Glomerular visceral epithelial cell (primary cell): Measurements from ENCODE around the gene MPL.
A peak's percentile ranks its signal among the peaks of the same experiment; 100 is the strongest.
"Not testable (repeated sequence)": the region's sequence is repeated elsewhere in the genome, so short reads cannot be mapped to it uniquely, and the experiment has no call there.

Experiments
- DNase-seq: peaks from one replicate; pipeline ENCODE4 v3.0.0-alpha.2; 2016; ENCODE audit errors: extremely low spot score

The MPL gene

DNA sequence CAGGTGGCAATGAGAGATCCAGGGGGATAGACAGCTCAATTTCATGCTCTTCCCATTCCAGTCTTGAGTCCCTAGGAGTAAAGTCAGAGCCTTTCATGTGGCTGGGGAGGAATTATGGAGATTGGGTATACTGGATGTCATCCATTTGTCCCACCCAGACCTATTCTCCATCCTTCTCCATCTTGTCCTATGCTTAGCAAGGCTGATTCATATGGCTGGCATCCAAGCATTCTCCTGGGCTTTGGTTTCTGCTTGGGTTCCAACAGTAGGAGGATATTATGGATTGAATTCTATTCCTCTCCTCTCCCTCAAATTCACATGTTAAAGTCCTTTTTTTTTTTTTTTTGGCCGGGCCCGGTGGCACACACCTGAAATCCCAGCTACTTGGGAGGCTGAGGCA is 17.3 kb downstream of the MPL start:
- DNase-seq = no peak

DNA sequence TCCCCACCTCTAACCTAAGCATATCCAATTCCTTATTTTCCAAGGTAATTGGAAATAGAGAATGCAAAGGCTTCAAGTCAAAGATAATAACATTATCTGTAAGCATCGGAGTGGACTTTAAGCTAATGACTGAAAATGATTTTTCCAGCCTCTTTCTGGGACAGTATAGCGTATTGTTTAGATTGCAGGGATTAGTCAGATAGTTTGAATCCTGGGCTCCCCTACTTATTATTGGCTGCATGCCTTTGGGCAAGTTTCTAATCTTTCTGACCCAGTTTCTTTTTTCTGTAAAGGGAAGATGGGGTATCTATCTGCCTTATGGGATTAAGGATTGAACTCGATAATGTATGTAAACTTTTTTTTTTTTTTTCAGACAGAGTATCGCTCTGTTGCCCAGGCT is 19.6 kb downstream of the MPL start:
- DNase-seq = no peak

DNA sequence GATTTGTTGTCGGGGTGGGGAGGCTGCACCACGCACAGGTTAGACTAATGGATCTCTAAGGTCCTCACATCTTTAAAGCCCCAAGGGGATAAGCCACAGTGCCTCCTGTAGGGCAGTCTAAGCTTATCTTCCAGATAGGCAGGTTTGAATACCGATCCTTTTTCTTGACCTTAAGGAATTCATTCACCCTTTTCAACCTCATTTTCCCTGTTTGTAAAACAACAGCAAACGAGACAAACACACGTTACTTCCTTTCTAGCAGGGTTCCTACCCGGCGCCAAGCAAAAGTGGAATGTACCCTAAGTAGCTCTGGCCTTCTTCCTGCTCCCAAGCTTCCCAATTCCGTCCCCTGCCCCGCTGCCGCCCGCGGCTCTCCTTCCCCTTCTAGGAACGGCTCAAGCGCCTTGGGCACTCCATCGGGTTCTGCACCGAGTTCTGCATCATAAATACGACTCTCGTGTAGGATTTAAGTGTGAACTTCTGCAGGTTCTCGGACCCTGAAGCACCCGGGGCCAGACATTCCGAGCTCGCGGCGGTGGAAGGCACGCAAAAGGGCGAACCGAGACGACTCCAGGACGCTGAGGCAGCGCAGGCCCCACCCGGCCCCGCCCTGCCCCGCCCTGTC is 20.6 kb downstream of the MPL start:
- peak; percentile 38 for DNase-seq

DNA sequence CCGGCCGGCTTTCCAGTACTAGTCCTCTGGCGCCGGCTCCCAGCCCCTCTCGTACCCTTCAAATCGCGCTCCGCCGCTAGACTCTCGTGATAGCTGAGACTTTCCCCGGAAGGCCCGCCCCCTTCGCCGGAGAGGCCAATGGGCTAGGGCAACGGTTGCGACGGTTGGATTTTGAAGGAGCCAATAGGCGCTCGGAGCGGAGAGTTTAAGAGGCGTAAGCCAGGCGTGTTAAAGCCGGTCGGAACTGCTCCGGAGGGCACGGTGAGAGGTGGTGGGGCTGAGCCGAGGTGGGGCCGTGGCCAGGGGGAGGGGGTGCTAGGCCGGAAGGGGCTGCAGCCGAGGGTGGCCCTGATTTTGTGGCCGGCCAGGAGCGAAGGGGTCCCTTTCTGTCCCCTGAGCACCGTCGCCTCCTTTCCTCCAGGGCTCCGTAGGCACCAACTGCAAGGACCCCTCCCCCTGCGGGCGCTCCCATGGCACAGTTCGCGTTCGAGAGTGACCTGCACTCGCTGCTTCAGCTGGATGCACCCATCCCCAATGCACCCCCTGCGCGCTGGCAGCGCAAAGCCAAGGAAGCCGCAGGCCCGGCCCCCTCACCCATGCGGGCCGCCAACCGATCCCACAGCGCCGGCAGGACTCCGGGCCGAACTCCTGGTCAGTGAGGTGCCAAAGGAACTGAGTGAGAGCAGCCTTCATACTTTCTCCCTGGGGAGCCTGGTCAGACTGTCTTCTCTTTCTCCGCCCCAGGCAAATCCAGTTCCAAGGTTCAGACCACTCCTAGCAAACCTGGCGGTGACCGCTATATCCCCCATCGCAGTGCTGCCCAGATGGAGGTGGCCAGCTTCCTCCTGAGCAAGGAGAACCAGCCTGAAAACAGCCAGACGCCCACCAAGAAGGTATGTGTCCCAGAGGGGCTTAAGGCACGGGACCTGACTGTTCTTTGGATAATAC is 21.4 kb downstream of the MPL start, which contains the start of gene CDC20:
Gene CDC20, plus strand, starts transcription at position 236 of the 948 bp plus-strand sequence. Its CDS starts 235 bp downstream, at position 471.
- peak; percentile 98 for DNase-seq

DNA sequence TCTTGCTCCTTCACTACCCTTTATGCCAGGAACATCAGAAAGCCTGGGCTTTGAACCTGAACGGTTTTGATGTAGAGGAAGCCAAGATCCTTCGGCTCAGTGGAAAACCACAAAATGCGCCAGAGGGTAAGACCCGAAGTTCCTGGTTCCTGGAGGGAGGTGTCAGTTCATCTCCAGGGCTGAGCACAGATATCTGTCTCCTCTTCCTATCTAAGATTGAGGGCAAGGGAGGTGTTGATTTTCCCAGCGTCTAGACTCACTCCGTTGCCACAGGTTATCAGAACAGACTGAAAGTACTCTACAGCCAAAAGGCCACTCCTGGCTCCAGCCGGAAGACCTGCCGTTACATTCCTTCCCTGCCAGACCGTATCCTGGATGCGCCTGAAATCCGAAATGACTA is 22.1 kb downstream of the MPL start:
- DNase-seq = peak; percentile 62

DNA sequence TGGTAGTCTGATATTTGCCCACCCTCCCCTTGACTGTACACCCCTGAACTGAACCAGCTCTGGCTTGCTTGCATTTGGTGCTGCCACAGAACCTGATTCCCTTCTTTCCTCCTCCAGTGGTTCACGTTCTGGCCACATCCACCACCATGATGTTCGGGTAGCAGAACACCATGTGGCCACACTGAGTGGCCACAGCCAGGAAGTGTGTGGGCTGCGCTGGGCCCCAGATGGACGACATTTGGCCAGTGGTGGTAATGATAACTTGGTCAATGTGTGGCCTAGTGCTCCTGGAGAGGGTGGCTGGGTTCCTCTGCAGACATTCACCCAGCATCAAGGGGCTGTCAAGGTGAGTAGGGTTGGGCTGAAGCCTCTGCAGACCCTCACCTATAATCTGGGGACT is 23.0 kb downstream of the MPL start:
- DNase-seq = no peak

DNA sequence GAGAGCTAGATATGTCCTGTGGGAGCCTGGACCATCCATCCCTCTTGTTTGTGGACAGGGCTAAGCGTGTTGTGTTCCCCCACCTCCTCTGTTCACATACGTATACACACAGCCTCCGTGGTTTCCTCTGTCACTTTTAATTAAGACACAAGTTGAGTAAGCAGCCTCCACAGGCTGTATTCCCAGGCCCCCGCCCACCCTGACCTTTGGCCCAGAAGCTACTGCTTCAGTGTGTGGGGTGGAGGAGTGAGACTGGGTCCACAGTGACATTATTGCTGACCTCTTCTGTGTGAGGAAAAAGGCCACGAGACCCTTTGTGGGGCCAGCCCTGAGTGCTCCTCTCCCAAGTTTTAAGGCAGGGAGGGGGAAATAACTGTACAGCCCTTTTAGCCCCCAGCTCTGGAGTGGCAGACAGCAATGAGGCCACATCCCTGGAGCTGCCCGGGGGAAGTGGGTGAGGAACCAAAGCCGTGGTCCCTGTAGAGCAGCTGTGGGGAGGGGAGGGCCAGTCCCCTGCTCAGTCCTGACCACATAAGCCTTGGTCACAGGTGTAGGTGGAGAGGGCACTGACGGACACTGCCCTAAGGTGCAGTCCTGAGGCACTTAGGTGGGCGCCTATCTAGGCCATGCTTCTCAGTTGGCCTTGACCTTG is 25.8 kb downstream of the MPL start:
- no peak for DNase-seq

DNA sequence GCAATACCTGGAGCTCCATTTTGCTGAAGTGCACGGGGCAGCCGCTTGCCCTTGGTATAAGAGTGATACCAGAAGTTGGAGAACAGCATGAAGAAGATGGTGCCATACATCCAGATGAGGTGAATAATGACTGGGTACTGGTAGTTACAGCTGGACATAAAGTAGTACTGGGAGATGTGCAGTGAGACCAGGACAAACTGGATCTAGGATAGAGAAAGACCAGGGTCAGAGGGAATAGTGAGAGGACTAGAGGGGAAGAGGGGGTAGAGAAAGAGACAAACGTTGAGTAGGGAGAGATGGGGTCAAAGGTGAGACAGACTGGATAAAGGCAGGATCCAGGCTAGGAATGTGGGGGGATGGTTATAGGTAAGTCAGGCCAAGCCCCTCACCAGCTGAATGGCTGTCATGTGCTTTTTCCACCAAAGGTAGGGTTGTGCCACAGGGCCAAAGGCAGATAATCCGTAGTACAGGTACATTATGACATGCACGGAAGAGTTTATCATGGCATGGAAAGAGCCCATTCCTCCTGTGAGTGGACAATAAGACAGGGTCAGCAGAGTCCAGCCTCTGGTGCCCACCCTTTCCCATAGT is 26.4 kb downstream of the MPL start:
- DNase-seq = no peak

DNA sequence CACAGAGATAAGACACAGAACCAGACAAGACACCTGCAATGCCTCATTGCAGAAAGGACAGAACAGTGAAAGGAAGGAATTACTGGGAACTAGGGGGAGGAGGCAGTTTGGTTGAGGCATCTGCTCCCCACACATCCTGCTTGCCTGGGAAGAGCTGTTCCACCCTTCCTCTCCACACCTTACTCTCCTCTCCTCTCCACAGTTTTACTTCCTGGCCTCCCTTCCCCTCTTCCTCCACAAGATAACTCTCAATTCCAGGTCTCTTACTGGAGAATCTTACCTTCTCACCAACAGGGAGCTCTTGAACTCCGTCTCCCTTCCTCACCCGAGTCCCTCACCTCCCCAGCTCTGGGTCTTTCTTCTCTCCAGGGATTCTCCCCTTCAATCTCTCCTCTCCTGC is 28.1 kb downstream of the MPL start:
- DNase-seq = no peak

DNA sequence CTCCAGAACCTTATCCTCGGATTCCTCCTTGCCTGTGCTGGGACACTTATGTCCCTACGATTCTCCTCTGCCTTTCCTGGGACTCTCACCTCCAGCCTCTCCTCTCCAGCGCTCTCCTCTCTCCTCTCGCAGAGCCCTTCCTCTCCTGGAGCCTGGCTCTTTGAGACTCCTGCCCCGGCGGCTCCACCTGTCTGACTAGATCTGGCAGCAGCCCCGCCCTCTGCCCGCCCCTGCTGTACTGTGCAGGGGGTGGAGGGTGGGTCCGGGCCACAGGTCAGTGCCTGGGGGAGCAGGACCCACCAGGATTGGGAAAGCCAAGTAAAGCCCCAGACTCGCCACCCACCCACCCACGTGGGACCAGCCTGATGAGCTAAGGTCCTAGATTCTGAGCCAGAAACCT is 28.6 kb downstream of the MPL start:
- DNase-seq = no peak

DNA sequence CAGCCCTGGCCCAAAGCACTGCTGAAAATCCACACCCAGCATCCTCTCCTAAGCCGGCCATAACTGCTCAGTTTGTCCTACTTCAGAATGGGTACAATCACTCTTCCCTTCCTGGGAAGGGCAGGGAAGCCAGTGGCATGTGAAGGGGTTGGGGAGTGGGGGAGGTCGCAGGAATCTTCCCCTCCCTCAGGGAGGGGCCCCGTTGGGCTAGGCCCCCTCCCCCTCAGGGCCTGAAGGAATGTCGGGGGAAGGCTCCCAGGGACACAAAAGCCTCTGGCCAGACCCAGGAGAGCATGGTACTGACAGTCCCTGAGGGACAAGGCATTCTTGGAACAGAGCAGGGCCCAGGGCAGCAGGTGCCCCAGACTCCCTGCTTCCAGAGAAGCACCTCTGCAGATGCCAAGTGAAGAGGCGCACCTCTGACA is 29.0 kb downstream of the MPL start:
- peak; percentile 24 for DNase-seq

DNA sequence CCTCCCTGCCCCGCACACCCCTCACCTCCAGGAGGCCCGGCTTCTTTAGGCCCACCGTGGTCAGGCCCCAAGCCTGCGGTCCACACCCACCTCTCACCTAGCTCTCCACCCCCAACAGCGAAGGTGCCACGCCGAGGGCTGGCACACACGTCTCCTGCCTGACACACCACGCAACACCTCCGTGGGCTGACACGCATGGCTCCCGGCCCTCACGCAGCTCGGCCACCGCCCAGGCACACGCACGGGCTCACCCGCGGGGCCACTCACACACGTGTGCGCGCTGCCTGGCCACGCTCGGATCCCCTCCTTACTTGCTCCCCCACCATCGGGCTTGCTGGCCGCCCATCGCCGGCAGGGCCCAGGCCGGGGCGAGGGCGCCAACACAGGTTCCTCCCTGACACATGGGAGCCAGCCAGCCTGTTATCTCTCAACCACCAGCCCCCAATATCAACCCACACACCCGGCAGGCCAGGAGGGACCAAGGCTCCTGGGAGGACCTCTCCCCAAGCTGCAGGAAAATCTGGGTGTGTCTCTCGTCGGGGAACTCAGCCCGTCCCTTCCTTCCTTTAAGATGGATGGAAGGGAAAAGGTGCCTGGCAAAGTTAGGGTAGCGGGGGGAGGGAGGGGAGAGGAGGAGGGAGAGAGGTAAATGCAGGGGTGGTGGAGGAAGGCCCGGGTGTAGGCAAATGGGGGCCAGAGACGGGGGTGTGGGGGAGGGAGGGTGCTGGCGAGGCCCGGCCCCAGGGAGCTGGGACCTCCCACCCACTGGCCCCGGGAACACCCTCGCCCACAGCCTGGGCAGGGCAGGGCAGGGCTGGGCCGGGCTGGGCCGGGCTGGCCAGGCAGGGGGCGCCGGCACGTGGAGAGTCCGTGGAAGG is 29.6 kb downstream of the MPL start:
- DNase-seq = no peak

DNA sequence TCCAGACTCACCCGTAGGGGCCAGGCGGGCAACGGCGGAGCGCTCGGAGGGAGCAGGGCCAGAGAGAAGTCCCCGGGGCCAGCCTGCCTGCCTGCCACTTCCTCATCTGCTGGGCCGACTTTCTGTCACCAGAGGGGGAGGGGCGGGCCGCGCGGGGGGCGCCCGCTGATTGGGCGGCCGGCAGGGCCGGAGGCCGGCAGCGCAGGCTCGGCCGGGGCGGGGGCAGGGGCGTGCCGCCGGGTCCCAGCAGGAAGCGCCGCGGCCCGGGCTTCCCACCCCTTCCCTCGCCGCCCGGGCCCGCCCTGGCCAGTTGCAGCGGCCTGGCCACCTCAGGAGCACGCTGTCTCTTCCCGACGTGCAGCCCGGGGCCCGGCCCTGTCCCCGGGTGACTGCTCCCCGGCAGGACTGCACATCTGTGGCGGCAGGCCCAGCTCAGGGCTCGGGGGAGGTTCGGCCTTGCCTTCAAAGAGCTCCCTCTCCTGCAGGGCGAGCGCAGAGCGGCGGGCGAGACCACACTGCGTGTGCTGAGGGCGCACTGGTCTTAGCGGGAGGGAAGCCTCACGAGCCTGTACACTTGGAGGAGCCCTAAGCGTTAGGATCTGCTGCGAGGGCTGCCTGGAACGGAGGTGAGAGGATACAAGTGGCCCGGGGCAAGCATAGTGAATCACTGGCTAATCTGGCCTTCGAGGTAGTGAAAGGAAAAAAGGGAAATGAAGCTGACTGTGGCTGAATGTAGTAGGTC is 30.5 kb downstream of the MPL start, which contains the start of gene ELOVL1:
Gene ELOVL1, minus strand, starts transcription at position 108 of the 742 bp plus-strand sequence. CDS start 2,402 bp downstream, outside the sequence.
- peak; percentile 93 for DNase-seq

DNA sequence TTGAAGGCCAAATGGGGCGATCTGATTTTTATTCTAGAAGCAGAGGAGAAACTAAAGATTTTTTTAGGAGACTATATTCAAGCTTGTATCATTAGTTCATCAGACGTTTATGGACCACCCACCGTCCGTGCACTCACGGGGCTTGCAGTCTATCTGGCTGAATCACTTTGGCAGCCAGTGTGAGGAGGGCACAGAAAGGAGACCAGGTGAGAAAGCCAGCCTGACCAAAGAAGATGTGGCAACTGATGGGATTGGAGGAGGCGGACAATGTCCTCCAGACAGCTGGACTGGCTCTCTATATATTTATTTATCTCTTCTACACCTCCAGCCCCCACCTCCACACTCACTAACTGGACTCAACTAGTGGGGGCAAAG is 31.0 kb downstream of the MPL start:
- no peak for DNase-seq

DNA sequence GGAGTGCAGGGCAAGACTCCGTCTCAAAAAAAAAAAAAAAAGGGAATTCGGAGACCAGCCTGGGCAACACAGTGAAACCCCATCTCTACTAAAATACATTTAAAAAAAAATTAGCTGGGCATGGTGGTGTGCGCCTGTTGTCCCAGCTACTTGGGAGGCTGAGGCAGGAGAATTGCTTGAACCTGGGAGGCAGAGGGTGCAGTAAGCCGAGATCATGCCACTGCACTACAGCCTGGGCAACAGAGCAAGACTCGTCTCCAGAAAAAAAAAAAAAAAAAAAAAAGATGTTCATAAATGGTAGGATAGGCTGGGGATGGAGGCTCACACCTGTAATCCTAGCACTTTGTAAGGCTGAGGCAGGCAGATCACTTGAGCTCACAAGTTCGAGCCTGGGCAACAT is 32.2 kb downstream of the MPL start:
- not testable (repeated sequence) for DNase-seq

DNA sequence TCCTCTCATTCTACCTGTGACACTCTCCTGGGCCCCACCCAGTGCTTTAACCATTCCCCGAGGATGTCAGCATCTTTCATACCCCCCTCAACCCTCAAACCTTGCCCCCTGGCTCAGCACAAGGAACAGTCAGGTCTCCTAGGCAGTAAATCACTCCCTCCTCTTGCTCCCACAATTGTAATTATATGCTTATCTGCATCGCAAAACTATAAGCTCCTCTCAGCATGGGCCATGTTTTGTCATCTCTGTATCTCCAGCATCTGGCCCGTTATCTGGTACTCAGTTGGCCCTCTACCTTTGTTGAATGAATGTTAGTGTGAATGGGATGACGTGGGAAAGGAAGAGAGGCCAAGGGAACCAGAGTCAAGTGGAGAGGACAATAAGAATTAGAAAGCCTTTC is 32.9 kb downstream of the MPL start:
- DNase-seq = no peak

DNA sequence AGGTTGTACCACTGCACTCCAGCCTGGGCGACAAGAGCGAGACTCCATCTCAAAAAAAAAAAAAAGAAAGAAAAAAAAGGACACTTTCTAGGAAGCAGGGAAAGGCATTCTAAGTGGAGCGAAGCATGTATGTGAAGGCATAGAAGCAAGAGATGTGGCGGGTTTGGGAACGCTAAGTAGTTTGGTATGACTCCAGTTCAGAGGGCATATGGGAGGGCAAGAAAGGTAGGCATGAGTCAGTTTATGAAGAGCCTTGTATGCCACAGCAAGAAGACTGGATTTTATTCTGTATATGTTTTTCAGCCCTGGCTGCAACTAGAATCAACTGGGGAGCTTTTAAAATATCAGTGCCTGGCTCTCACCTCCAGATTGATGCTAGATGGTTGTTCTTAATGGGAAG is 34.6 kb downstream of the MPL start:
- DNase-seq = no peak

DNA sequence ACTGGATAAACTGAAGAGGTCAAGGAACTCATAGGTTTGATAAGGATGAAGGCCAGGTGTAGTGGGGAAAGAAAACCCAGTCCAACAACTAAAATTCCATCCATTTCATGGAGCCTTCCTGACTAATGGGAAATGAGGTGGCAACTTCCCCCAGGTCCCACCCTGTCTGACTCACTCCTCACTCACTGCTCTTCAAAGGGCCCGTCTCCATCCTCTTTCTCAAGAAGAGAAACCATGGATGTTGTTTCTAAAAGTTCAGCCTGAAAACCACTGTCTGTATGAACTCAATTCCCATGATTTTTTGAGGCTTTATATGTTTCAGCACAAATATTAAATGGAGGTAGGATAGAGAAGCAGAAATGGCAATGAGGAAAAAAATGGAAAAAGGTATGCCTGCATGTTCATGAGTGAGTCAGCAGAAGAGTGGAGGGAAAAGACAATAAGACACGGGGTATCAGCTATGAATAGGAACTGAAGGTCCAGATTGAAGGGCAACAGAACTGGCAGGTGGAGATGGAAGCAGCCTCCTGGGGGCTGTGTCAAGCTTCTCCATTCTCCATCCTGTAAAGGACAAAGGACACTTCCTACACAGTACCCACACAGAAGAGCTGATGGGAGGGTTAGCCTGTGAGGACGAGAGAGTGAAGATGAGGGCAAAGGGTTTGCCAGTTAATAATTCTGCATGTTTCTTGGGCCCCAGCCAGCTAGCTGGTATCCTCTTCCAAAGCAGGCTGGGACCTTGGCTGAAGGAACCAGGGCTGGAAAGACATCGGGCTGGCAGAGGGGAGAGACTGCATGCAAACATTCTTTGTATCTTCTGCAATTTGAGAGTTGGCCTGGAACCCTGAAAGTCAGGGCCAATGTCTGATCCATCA is 35.7 kb downstream of the MPL start:
- DNase-seq = peak; percentile 62

DNA sequence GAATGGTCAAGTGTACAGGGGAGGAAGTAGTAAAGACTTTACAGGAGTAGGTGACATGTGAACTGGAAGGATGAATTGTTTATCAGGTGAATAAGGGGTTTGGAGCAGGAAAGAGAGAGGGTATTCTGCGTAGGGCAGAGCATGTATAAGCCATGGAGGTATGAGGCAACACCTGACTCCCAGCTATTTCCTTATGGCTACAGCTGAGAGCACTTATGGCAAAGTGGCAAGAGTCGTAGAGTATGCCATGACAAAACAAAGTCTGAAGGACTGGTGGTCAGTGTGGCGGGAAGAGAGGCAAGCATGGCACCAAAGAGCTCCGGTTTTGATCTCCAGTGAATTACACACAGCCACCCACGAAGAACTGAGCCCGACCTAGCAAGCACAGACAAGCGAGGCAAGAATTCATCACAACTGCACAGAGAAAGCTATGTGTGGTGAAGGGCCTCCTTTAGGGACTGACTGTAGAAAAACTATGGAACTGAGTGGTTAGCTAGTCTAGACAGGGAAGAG is 39.2 kb downstream of the MPL start:
- no peak for DNase-seq
